ENCODE data around the gene P2RX6.

The P2RX6 gene

GRCh38 chr22:20986365-20986764 is 28.6 kb upstream of the P2RX6 start:
- TF ChIP-seq CTCF (IDR thresholded peaks at IDR 0.05; ENCODE audit: extremely low read depth, insufficient read depth, missing control alignments), result no peak
- DNase-seq (ENCODE audit: low spot score), result no peak
- in situ Hi-C loops (cut with MboI; ENCODE audit: low pct_unique_long_range_greater_than_20kb, low sequenced_read_pairs, unreplicated experiment), result no loop called here

DNA sequence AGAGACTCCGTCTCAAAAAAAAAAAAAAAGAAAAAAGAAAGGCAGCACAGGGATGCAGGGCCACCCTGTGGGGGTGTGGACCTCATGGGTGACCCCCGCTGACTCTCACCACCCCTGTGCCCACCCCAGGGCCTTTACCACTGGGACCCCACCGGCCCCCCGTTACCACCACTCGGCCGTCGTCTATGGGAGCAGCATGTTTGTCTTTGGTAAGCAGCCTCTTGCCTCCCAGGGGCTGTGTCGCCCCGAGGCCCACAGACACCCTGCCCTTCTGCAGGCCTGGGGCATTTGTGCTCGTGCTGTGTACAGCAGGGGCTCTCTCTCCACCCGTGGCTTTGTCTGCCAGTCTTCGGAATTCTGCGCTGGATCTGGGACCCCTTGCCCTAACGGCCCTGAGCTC is 27.6 kb upstream of the P2RX6 start:
- DNase-seq (ENCODE audit: low spot score), result no peak
- in situ Hi-C loops (cut with MboI; ENCODE audit: low pct_unique_long_range_greater_than_20kb, low sequenced_read_pairs, unreplicated experiment), result no loop called here
- no peak for TF ChIP-seq CTCF (IDR thresholded peaks at IDR 0.05; ENCODE audit: extremely low read depth, insufficient read depth, missing control alignments)

GRCh38 chr22:20988573-20989322 is 26.2 kb upstream of the P2RX6 start:
- TF ChIP-seq CTCF (IDR thresholded peaks at IDR 0.05; ENCODE audit: extremely low read depth, insufficient read depth, missing control alignments), result no peak
- DNase-seq (ENCODE audit: low spot score), result no peak
- in situ Hi-C loops (cut with MboI; ENCODE audit: low pct_unique_long_range_greater_than_20kb, low sequenced_read_pairs, unreplicated experiment), result no loop called here

GRCh38 chr22:20989323-20990138 is 25.4 kb upstream of the P2RX6 start:
- in situ Hi-C loops (cut with MboI; ENCODE audit: low pct_unique_long_range_greater_than_20kb, low sequenced_read_pairs, unreplicated experiment), result no loop called here

GRCh38 chr22:20990184-20991180 is 24.5 kb upstream of the P2RX6 start:
- no peak for DNase-seq (ENCODE audit: low spot score)
- TF ChIP-seq CTCF (IDR thresholded peaks at IDR 0.05; ENCODE audit: extremely low read depth, insufficient read depth, missing control alignments), result no peak
- in situ Hi-C loops (cut with MboI; ENCODE audit: low pct_unique_long_range_greater_than_20kb, low sequenced_read_pairs, unreplicated experiment), result no loop called here

More at GRCh38 chr22:20989323-20990138, 25.4 kb upstream of the P2RX6 start:
- TF ChIP-seq CTCF (IDR thresholded peaks at IDR 0.05; ENCODE audit: extremely low read depth, insufficient read depth, missing control alignments), result no peak
- no peak for DNase-seq (ENCODE audit: low spot score)
